Keratinocyte (primary cell): Measurements from ENCODE around the gene TMEM221. TPM values are rescaled to one million over a fixed set of nuclear protein-coding genes. Genes with fewer than 3 reads are reported as not detected.

Experiments
- DNase-seq: peaks from one replicate; pipeline ENCODE4 v3.0.0-alpha.2; 2011; ENCODE audit warnings: low read depth, missing footprints, low spot score
- FAIRE-seq: peaks from 2 replicates; lab custom pipeline; 2011; peaks lifted over from hg19 to GRCh38; lab: Jason Lieb, UNC
- H2AFZ ChIP-seq: 2 replicates; pipeline ENCODE4 v1.6.0; 2012; ENCODE audit warnings: low read length, control low read depth, inconsistent platforms; ENCODE audit not compliant: control insufficient read depth
- H3K27ac ChIP-seq: 2 replicates; pipeline ENCODE4 v1.5.1; 2011; ENCODE audit warnings: low read length; ENCODE audit not compliant: control insufficient read depth, insufficient read depth
- H3K27me3 ChIP-seq: 3 replicates; pipeline ENCODE4 v1.6.0; 2011; ENCODE audit warnings: low read length; ENCODE audit not compliant: control insufficient read depth, insufficient read depth; ENCODE audit errors: extremely low read depth
- H3K36me3 ChIP-seq, 2 experiments: 2 replicates in 1 of 2; 3 replicates in 1 of 2; pipeline ENCODE4 v1.5.1; 2011; ENCODE audit warnings: low read length in 2 of 2, mild to moderate bottlenecking in 1 of 2; ENCODE audit not compliant: control insufficient read depth in 2 of 2, insufficient read depth in 2 of 2; ENCODE audit errors: extremely low read depth in 1 of 2
- H3K4me1 ChIP-seq: 3 replicates; pipeline ENCODE4 v1.5.1; 2011; ENCODE audit warnings: low read length; ENCODE audit not compliant: control insufficient read depth, insufficient read depth; ENCODE audit errors: extremely low read depth
- H3K4me2 ChIP-seq: 3 replicates; pipeline ENCODE4 v1.6.0; 2011; ENCODE audit warnings: low read depth, low read length; ENCODE audit not compliant: control insufficient read depth, insufficient read depth; ENCODE audit errors: extremely low read depth
- H3K4me3 ChIP-seq, 3 experiments: fragments of 200-600 bp in 1 of 3; sonication (generic) in 1 of 3; 2 replicates in 2 of 3; 3 replicates in 1 of 3; pipeline ENCODE4 v1.5.1; 2011 to 2016; ENCODE audit warnings: low read length in 3 of 3, mild to moderate bottlenecking in 3 of 3, control low read depth in 2 of 3, inconsistent platforms in 1 of 3, low read depth in 1 of 3, mixed read lengths in 1 of 3, mixed run types in 1 of 3, moderate library complexity in 1 of 3; ENCODE audit not compliant: control insufficient read depth in 2 of 3, insufficient read depth in 2 of 3; ENCODE audit errors: extremely low read depth in 1 of 3
- H3K79me2 ChIP-seq: 2 replicates; pipeline ENCODE4 v1.6.0; 2012; ENCODE audit warnings: low read length; ENCODE audit not compliant: control insufficient read depth, insufficient read depth
- H3K9ac ChIP-seq: 3 replicates; pipeline ENCODE4 v1.6.0; 2011; ENCODE audit warnings: low read length; ENCODE audit not compliant: control insufficient read depth, insufficient read depth; ENCODE audit errors: extremely low read depth
- H3K9me1 ChIP-seq: 3 replicates; pipeline ENCODE4 v1.6.0; 2011; ENCODE audit warnings: low read length; ENCODE audit not compliant: control insufficient read depth, insufficient read depth; ENCODE audit errors: extremely low read depth
- H3K9me3 ChIP-seq: 2 replicates; pipeline ENCODE4 v1.5.1; 2012; ENCODE audit warnings: low read depth, low read length; ENCODE audit not compliant: control insufficient read depth
- H4K20me1 ChIP-seq: 3 replicates; pipeline ENCODE4 v1.6.0; 2011; ENCODE audit warnings: low read length; ENCODE audit not compliant: control insufficient read depth, insufficient read depth; ENCODE audit errors: extremely low read depth
- CTCF ChIP-seq, 3 experiments: IDR thresholded peaks in 1 of 3; conservative IDR thresholded peaks in 1 of 3; optimal IDR thresholded peaks in 1 of 3; 2 replicates in 2 of 3; 3 replicates in 1 of 3; pipeline versions ENCODE3 to v1.5.1; 2011; ENCODE audit warnings: low read length in 3 of 3, mild to moderate bottlenecking in 3 of 3, moderate library complexity in 2 of 3, control low read depth in 1 of 3, inconsistent platforms in 1 of 3; ENCODE audit not compliant: insufficient read depth in 2 of 3; ENCODE audit errors: extremely low read depth in 1 of 3
- EZH2 ChIP-seq: IDR thresholded peaks from one replicate; pipeline ENCODE4 v1.6.1; 2012; ENCODE audit warnings: inconsistent platforms, mild to moderate bottlenecking, low read length, moderate library complexity
- dilution Hi-C: fragments of 300-500 bp; cut with MboI; formaldehyde crosslinking; loops from one replicate; pipeline ENCODE4 v1.7.0; 2020; ENCODE audit warnings: low sequenced_read_pairs; ENCODE audit not compliant: extremely low pct_ligation_motif_present
- polyA plus RNA-seq, 5 experiments: library from polyadenylated mRNA; depleted of rRNA in 3 of 5; stranded (reverse) in 3 of 5; stranded (forward) in 1 of 5; unstranded in 1 of 5; fragments of >200 nt; gene quantifications; 1 replicate in 1 of 5; 2 replicates in 3 of 5; 3 replicates in 1 of 5; pipeline versions ENCODE4 v1.2.1 to v1.2.3, GENCODE V29; 2011 to 2012; ENCODE audit warnings: missing spikeins in 2 of 5, low read depth in 1 of 5, low replicate concordance in 1 of 5

TMEM221 gene
- polyA plus RNA-seq, 1 donor (not counting 4 experiments of a cell fraction or from before 2014, with no cell fraction given) = 0.04 TPM

DNA sequence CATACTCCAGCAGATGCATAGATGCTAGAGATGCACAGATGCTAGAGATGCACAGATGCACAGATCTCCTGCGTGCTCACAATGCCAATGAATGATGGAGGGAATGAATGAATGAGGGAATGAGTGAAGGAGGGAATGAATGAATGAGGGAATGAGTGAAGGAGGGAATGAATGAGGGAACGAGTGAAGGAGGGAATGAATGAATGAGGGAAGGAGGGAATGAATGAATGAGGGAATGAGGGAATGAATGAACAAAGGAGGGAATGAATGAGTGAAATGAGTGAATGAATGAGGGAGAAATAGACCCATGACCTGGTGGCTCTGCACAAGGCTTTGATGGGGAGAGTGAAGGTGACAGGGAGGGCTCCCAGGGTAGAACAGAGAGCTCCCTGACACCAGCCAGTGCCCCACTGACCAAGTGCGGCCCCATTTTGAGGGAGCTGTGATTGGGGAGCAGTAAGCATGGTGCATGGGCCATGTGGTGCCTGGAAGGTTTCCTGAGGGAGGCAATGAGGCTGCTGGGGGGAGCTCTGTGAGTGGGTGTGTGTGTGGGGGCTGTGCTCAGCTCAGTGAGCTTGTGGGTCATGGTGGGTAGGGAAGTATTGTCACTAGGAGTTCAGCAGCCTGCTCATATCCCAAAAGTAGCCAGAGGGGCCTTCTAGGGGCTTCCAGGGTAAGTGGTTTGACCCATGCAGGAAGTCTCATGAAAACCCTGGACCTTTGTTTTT, 34.6 kb upstream of the TMEM221 start:
- H3K4me3 ChIP-seq = no peak overlapping the region
- FAIRE-seq (no peak), DNase-seq (no peak)
- no peak overlapping the region for H3K4me2 ChIP-seq
- H4K20me1 ChIP-seq = no peaks in the 10 kb centered on the region
- H3K9ac ChIP-seq = no peak overlapping the region
- peaks cover 3% of the 10 kb centered on the region for H3K79me2 ChIP-seq
- no peaks in the 10 kb centered on the region for H3K9me3 ChIP-seq
- no peak for TF ChIP-seq EZH2
- no peak for TF ChIP-seq CTCF (optimal IDR thresholded peaks at IDR 0.05 in 1 of 3, IDR thresholded peaks at IDR 0.05 in 1 of 3, conservative IDR thresholded peaks at IDR 0.05 in 1 of 3; ENCODE audit: extremely low read depth in 1 of 3, insufficient read depth in 2 of 3, low read length in 3 of 3)
- no peak overlapping the region for H2AFZ ChIP-seq
- H3K27ac ChIP-seq = no peak overlapping the region
- no peaks in the 10 kb centered on the region for H3K27me3 ChIP-seq
- H3K9me1 ChIP-seq = no peaks in the 10 kb centered on the region
- peaks cover 7% of the 10 kb centered on the region for H3K4me1 ChIP-seq
- dilution Hi-C loops = no loop called here
- peaks cover 0 to 6% of the 10 kb centered on the region in 2 experiments for H3K36me3 ChIP-seq

GRCh38 chr19:17481986-17482385, 33.5 kb upstream of the TMEM221 start:
- Histone ChIP-seq H3K9ac (no peak overlapping the region), H4K20me1 (no peaks in the 10 kb centered on the region), H3K9me3 (no peaks in the 10 kb centered on the region), H3K4me1 (peaks cover 9% of the 10 kb centered on the region), H3K36me3 (peaks cover 0 to 3% of the 10 kb centered on the region in 2 experiments), H3K27ac (no peak overlapping the region), H3K9me1 (no peaks in the 10 kb centered on the region), H3K79me2 (peaks cover 3% of the 10 kb centered on the region), H2AFZ (no peak overlapping the region), H3K4me2 (no peak overlapping the region), H3K4me3 (no peak overlapping the region), H3K27me3 (no peaks in the 10 kb centered on the region)
- TF ChIP-seq EZH2 = no peak
- no peak for TF ChIP-seq CTCF (optimal IDR thresholded peaks at IDR 0.05 in 1 of 3, IDR thresholded peaks at IDR 0.05 in 1 of 3, conservative IDR thresholded peaks at IDR 0.05 in 1 of 3; ENCODE audit: extremely low read depth in 1 of 3, insufficient read depth in 2 of 3, low read length in 3 of 3)
- DNase-seq (no peak), FAIRE-seq (no peak)
- dilution Hi-C loops = no loop called here
